K562 (cell line): ENCODE data around the gene GEMIN5. TPM values are rescaled to one million over a fixed set of nuclear protein-coding genes. Genes with fewer than 3 reads are reported as not detected.

Experiments
- CCNT2 ChIP-seq: IDR thresholded peaks from 2 replicates; pipeline ENCODE4 v1.6.1; 2011; ENCODE audit warnings: borderline replicate concordance, low read depth, mild to moderate bottlenecking, moderate library complexity, mixed read lengths, low read length; ENCODE audit not compliant: insufficient read length; ENCODE audit errors: extremely low read depth
- CGGBP1 ChIP-seq: fragments of 250-450 bp; sonication (Bioruptor Pico); IDR thresholded peaks from 2 replicates; pipeline ENCODE4 v1.9.0; 2021; ENCODE audit warnings: mild to moderate bottlenecking
- CREM ChIP-seq: IDR thresholded peaks from 2 replicates; pipeline ENCODE4 v1.6.1; 2014; ENCODE audit warnings: antibody characterized with exemption, low read depth
- JUND ChIP-seq, 2 experiments: IDR thresholded peaks; 2 replicates in 1 of 2; 3 replicates in 1 of 2; pipeline ENCODE4 v1.6.1; 2011; ENCODE audit warnings: borderline replicate concordance in 2 of 2, low read depth in 2 of 2, low read length in 2 of 2, improper control_type of control experiment in 1 of 2, missing biosample characterization in 1 of 2, missing genetic modification characterization in 1 of 2, missing genetic modification reagents in 1 of 2
- MXI1 ChIP-seq: IDR thresholded peaks from 2 replicates; pipeline ENCODE4 v1.6.1; 2011; ENCODE audit warnings: low read depth, mild to moderate bottlenecking, improper control_type of control experiment, low read length
- POLR2G ChIP-seq: fragments of 200-400 bp; formaldehyde crosslinking; IDR thresholded peaks from 2 replicates; pipeline ENCODE4 v1.6.1; 2017; ENCODE audit warnings: low read depth, mild to moderate bottlenecking, antibody characterized with exemption, low read length, moderate library complexity
- RBM39 ChIP-seq: fragments of 200-400 bp; formaldehyde crosslinking; optimal IDR thresholded peaks from 2 replicates; pipeline ENCODE3; 2018; ENCODE audit warnings: low read depth, low read length
- SMAD3 ChIP-seq: fragments of 450-650 bp; formaldehyde crosslinking; conservative IDR thresholded peaks from 2 replicates; pipeline ENCODE4 v1.4.0; 2020; ENCODE audit warnings: mild to moderate bottlenecking
- SOX6 ChIP-seq: fragments of 450-650 bp; IDR thresholded peaks from 2 replicates; pipeline ENCODE4 v1.6.1; 2014; ENCODE audit warnings: mild to moderate bottlenecking
- SRSF3 ChIP-seq: fragments of 200-400 bp; formaldehyde crosslinking; IDR thresholded peaks from 2 replicates; pipeline ENCODE4 v1.6.1; 2016; ENCODE audit warnings: mild to moderate bottlenecking, low read length, moderate library complexity; ENCODE audit not compliant: insufficient read depth
- TFAP4 ChIP-seq: sonication (generic); formaldehyde crosslinking; IDR thresholded peaks from 2 replicates; pipeline ENCODE4 v1.8.0; 2022; ENCODE audit warnings: missing genetic modification reagents, mild to moderate bottlenecking, moderate library complexity, borderline replicate concordance
- THAP12 ChIP-seq: fragments of 250-450 bp; sonication (Bioruptor Pico); IDR thresholded peaks from 2 replicates; pipeline ENCODE4 v1.9.0; 2021; ENCODE audit warnings: mild to moderate bottlenecking, inconsistent platforms
- XRCC4 ChIP-seq: IDR thresholded peaks from one replicate; pipeline ENCODE4 v1.6.1; 2011; ENCODE audit not compliant: insufficient read depth, insufficient read length; ENCODE audit errors: extremely low read depth
- ZEB2 ChIP-seq: fragments of 450-650 bp; IDR thresholded peaks from 2 replicates; pipeline ENCODE4 v1.6.1; 2016
- ZNF212 ChIP-seq: fragments of 450-650 bp; formaldehyde crosslinking; IDR thresholded peaks from 2 replicates; pipeline ENCODE4 v1.4.0; 2020; ENCODE audit warnings: mild to moderate bottlenecking
- ZNF280B ChIP-seq: fragments of 250-450 bp; sonication (Bioruptor Pico); IDR thresholded peaks from 2 replicates; pipeline ENCODE4 v1.5.1; 2021; ENCODE audit warnings: mild to moderate bottlenecking
- ZNF431 ChIP-seq: sonication (generic); formaldehyde crosslinking; IDR thresholded peaks from 2 replicates; pipeline ENCODE4 v1.8.0; 2022; ENCODE audit warnings: mild to moderate bottlenecking, missing genetic modification reagents
- polyA plus RNA-seq, 8 experiments: library from polyadenylated mRNA; depleted of rRNA in 4 of 8; stranded (reverse) in 5 of 8; unstranded in 3 of 8; fragments of >200 nt; fragmentation: Nextera tagmentation in 2 of 8; fragmentation: Illumina TruSeq in 1 of 8; extraction: Ambion mirVana in 2 of 8; extraction: Trizol in 1 of 8; gene quantifications; 2 replicates each; pipeline versions ENCODE4 v1.2.1 to v1.2.3, GENCODE V29; 2011 to 2014; ENCODE audit warnings: inconsistent platforms in 1 of 8, missing spikeins in 1 of 8
- total RNA-seq, 7 experiments: library from RNA; depleted of rRNA in 6 of 7; stranded (reverse); fragments of >200 nt in 6 of 7; fragmentation: Illumina TruSeq in 2 of 7; extraction: Trizol in 2 of 7; gene quantifications; 2 replicates each; pipeline versions ENCODE4 v1.2.1 to v1.2.3, GENCODE V29; 2011 to 2021; ENCODE audit warnings: low replicate concordance in 1 of 7

The GEMIN5 gene
- total and polyA plus RNA-seq, 9 of the 15 experiments (the other 6 are each of a cell fraction or from before 2014, with no cell fraction given): 10.3 to 48.2 (median 34.7) TPM

GRCh38 chr5:154850255-154851062 lies 87.6 kb downstream of the GEMIN5 start, which contains the start of gene FAXDC2 (continued):
- TF ChIP-seq TFAP4 (CRISPR knock-in tag): 0 out of 2 replicates have a peak, but pooled peaks have one; percentile 17
- no peak for TF ChIP-seq SMAD3 (CRISPR knock-in tag)
- TF ChIP-seq RBM39: no peak
- TF ChIP-seq MXI1: no peak
- TF ChIP-seq CREM: 0 out of 2 replicates have a peak, but pooled peaks have one; percentile 17
- TF ChIP-seq POLR2G: no peak
- 0 out of 2 replicates have a peak, but pooled peaks have one; percentile 28 for TF ChIP-seq SOX6
- TF ChIP-seq ZNF280B (CRISPR knock-in tag): no peak
- TF ChIP-seq ZEB2: no peak; the same call in 1 of the 2 replicates
- no peak for TF ChIP-seq ZNF431 (CRISPR knock-in tag)
- no peak for TF ChIP-seq CGGBP1 (CRISPR knock-in tag)
- no peak for TF ChIP-seq THAP12 (CRISPR knock-in tag)
- peak; percentile 48; the same call in 1 of the 2 replicates for TF ChIP-seq JUND (IDR thresholded peaks at IDR 0.05; ENCODE audit: borderline replicate concordance, low read depth, low read length)
- peak; percentile 30; the same call in 1 of the 3 replicates for TF ChIP-seq JUND (tag; IDR thresholded peaks at IDR 0.05; ENCODE audit: borderline replicate concordance, low read depth, low read length)
- TF ChIP-seq XRCC4: no peak
- TF ChIP-seq CCNT2: no peak
- no peak for TF ChIP-seq SRSF3
- TF ChIP-seq ZNF212 (CRISPR knock-in tag): no peak
